Muscle layer of colon (tissue), 2 donors: ENCODE measurements around the gene MYO9B.

ENCODE experiments used
- H3K27ac ChIP-seq: one replicate; pipeline ENCODE4 v1.7.0; 2013; ENCODE audit warnings: low read depth, mild to moderate bottlenecking, low read length, moderate library complexity
- H3K27me3 ChIP-seq, 2 donors: one replicate each; pipeline ENCODE4 v1.7.0; 2013; ENCODE audit warnings: low read length in 2 of 2, mild to moderate bottlenecking in 2 of 2; ENCODE audit not compliant: insufficient read depth in 2 of 2, control insufficient read depth in 1 of 2
- H3K36me3 ChIP-seq: one replicate; pipeline ENCODE4 v1.7.0; 2013; ENCODE audit warnings: mild to moderate bottlenecking, low read length; ENCODE audit not compliant: insufficient read depth
- H3K4me1 ChIP-seq: one replicate; pipeline ENCODE4 v1.7.0; 2013; ENCODE audit warnings: mild to moderate bottlenecking, low read length; ENCODE audit not compliant: insufficient read depth
- H3K4me3 ChIP-seq, 2 donors: one replicate each; pipeline ENCODE4 v1.7.0; 2013; ENCODE audit warnings: low read length in 2 of 2, low read depth in 1 of 2, mild to moderate bottlenecking in 1 of 2, moderate library complexity in 1 of 2
- H3K9ac ChIP-seq: one replicate; pipeline ENCODE4 v1.7.0; 2013; ENCODE audit warnings: low read length
- H3K9me3 ChIP-seq: one replicate; pipeline ENCODE4 v1.7.0; 2013; ENCODE audit warnings: mild to moderate bottlenecking, low read length
- donor health status: abdominal sarcoma.
- donor health status: Adenocarcinoma of cecum.

The MYO9B gene

DNA sequence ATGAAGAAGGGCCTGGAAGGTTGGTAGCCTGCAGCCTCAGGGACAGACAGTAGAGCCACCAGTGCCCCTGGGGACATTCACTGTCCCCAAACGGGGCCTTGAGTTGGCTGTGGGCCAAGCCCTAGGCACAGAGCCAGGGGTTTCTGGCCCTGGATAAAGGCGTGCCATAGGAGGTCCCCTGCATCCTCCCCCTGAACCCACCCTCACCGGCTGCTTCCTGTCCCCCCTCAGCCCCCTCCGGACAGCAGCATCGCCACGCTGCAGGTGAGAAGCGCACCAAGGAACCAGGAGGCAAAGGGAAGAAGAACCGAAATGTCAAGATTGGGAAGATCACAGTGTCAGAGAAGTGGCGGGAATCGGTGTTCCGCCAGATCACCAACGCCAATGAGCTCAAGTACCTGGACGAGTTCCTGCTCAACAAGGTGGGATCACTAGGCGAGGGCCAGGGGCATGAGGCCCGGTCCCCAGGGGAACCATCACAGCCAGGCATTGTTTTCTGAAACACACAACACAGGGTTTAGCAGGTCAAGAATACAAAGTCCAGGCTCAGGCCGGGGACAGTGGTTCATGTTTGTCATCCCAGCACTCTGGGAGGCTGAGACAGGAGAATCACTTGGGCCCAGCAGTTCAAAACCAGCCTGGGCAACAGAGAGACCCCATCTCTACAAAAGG lies 125.0 kb downstream of the MYO9B start:
- Histone ChIP-seq H3K27me3 (no peaks in the 10 kb centered on the region), H3K9ac (no peak overlapping the region), H3K4me3 (no peak overlapping the region), H3K36me3 (peaks cover 45% of the 10 kb centered on the region), H3K4me1 (no peaks in the 10 kb centered on the region), H3K9me3 (no peaks in the 10 kb centered on the region), H3K27ac (no peak overlapping the region)

DNA sequence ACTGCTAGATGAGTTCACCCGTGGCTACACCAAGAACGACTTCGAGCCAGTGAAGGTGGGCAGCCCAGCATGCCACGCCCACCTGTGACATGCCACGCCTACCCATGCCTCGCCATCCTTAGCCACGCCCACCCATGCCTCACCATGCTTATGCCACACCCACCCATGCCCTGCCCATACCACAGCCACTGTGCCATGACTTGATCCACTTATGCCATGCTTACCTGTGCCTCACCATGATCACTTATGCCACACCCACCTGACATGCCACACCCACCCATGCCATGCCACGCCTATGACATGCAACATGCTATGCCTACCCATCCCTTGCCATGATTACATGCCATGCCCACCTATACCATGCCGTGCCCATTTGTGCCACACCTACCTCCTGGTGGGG lies 126.7 kb downstream of the MYO9B start:
- Histone ChIP-seq H3K36me3 (peaks cover 55% of the 10 kb centered on the region), H3K4me3 (no peak overlapping the region), H3K4me1 (no peaks in the 10 kb centered on the region), H3K27ac (no peak overlapping the region), H3K27me3 (no peaks in the 10 kb centered on the region), H3K9me3 (no peaks in the 10 kb centered on the region), H3K9ac (no peak overlapping the region)

DNA sequence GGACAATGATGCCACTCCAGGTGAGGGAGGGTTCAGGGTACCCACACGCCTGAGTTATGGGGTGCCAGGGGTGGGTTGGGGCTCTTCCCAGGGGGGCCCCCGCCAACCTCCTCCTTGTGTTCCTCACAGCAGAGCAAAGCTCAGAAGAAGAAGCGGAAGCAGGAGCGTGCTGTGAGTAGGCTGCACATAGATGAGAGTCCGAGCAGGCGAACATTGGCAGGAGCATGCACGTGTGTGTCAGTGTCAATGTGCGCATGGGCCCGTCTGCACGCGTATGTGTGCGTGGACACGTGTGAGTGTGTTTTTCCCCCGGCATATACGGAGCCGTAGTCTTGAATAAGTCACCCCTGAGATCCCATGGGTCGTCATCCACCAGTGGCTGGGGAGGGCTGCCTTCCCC lies 127.1 kb downstream of the MYO9B start:
- Histone ChIP-seq H3K27me3 (no peaks in the 10 kb centered on the region), H3K36me3 (peaks cover 51% of the 10 kb centered on the region), H3K4me1 (no peaks in the 10 kb centered on the region)

DNA sequence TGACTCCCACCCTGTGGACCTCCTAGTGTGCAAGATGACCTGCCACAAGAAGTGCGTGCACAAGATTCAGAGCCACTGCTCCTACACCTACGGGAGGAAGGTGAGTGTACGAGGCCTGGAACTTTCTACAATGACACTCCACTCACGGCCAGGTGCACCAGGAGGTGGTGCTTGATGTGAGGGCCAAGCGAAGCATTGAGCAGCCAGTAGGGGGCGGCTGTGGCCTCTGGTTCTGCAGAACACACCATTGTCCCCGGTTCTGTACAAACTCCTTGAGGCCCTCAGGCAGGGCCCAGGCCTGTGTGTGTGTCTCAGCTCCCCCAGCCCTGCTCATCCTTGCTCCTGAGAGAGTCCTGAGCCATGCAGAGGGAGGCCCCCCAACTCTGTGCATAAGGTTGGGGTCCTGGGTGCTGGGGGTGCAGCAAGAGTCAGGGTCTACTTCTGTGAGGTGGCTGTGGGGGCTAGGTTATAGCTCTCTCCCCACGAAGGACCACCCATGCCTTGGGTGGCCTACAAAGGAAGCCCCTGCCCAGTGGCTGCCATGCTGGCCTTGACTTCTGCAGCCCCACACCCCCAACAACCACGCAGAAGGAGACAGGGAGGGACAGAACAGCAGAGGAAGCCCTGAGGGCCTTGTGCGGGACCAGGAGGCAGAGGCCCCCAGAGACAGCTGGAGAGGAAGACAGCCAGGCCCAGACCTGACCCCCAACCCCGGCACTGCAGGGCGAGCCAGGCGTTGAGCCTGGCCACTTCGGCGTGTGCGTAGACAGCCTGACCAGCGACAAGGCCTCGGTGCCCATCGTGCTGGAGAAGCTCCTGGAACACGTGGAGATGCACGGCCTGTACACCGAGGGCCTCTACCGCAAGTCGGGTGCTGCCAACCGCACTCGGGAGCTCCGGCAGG lies 129.9 kb downstream of the MYO9B start:
- H3K4me3 ChIP-seq = no peak overlapping the region
- no peak overlapping the region for H3K9ac ChIP-seq
- H3K27ac ChIP-seq = no peak overlapping the region
- peaks cover 64% of the 10 kb centered on the region for H3K36me3 ChIP-seq
- no peaks in the 10 kb centered on the region for H3K4me1 ChIP-seq
- H3K27me3 ChIP-seq = no peaks in the 10 kb centered on the region
- no peaks in the 10 kb centered on the region for H3K9me3 ChIP-seq

More for the DNA sequence above, 127.1 kb downstream of the MYO9B start:
- Histone ChIP-seq H3K9ac (no peak overlapping the region), H3K27ac (no peak overlapping the region), H3K4me3 (no peak overlapping the region), H3K9me3 (no peaks in the 10 kb centered on the region)

DNA sequence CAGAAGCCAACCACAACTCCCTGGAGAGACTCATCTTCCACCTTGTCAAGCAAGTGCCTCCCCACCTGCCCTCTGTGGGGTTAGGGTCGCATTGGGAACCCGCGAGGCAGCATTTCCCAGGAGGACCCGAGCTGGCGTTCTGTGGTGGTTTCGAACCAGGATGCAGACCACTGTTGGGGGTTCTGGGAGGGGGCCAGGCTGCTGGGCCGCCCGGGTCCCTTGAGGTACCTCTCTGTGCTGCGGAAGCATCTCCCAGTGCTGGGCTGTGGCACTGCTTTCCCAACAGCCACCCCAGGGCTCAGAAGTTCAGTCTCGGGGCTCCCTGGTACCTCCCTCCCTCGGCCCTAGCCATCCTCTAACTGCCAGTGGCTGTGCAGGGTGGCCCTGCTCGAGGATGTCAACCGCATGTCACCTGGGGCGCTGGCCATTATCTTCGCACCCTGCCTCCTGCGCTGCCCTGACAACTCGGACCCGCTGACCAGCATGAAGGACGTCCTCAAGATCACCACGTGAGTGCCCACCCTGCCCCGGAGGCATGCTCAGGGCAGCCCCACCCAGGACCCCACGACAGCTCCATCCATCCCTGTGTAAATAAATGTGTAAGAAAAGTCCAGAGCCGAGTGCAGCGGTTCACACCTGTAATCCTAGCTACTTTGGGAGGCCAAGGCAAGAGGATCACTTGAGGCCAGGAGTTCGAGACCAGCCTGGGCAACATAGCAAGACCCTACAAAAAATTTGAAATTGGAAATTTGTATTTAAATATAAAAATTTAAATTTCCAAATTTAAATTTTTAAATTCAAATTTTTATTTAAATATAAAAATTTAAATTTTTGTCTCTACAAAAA lies 131.4 kb downstream of the MYO9B start:
- H3K36me3 ChIP-seq = peaks cover 57% of the 10 kb centered on the region
- no peaks in the 10 kb centered on the region for H3K9me3 ChIP-seq

DNA sequence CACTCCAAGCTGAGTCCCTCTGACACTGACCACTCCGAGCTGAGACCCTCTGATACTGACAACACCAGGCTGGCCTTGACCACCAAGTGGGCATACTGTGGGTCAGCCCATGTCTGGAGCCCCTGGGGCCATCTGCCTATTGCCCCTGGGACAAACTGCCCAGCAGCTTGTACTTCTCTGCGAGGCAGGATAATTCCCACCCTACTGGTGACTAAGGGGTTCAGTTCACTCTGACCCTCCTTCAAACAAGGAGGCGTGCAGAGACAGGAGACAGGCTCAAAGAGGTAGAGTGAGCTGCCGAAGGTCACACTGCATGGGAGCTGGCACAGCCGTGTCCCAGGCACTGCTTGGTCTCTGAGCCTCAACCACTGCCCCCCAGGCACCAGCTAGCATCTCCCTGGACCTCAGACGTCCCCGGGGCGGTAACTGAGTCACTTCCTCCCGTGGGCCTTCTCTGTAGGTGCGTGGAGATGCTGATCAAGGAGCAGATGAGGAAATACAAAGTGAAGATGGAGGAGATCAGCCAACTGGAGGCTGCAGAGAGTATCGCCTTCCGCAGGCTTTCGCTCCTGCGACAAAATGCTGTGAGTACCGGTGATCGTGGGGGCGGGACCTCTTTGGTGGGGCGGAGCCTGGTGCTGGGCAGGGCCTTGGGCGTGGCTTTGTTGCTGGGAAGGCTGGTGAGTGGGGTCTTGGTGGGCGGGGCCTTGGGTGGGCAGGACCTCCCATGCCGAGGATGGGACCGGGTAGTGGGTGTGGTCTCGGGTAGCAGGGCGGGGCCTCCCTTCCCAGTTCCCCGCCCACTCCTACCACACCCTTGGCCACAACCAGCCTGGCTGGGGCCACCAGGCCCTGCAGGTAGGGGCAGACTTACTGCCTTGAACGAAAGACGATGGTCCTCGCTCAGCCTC lies 133.8 kb downstream of the MYO9B start:
- no peaks in the 10 kb centered on the region for H3K27me3 ChIP-seq
- H3K27ac ChIP-seq = no peak overlapping the region
- H3K4me1 ChIP-seq = no peaks in the 10 kb centered on the region
- no peak overlapping the region for H3K4me3 ChIP-seq
- peaks cover 44% of the 10 kb centered on the region for H3K36me3 ChIP-seq
- no peaks in the 10 kb centered on the region for H3K9me3 ChIP-seq
- H3K9ac ChIP-seq = no peak overlapping the region

More for the DNA sequence above, 131.4 kb downstream of the MYO9B start:
- no peak overlapping the region for H3K4me3 ChIP-seq
- no peaks in the 10 kb centered on the region for H3K4me1 ChIP-seq
- no peak overlapping the region for H3K9ac ChIP-seq
- H3K27ac ChIP-seq = no peak overlapping the region
- H3K27me3 ChIP-seq = no peaks in the 10 kb centered on the region

DNA sequence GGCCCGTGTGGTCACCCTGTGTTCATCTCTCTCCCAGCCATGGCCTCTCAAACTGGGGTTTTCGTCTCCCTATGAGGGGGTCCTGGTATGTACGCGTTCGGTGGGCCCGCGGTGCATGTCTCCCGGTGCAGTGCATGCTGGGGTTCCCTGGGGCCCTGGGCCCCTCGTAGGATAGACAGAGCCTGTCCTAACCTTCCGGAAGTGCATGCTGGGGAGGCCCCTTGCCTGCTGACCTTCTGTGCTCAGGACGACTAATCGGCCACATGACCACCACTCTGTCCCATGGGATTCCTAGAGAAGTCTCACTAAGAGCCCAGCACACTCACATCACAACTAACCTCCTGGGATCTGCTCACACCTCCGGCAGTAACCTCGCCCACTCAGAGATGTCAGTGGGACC lies 134.7 kb downstream of the MYO9B start:
- no peak overlapping the region for H3K27ac ChIP-seq
- H3K36me3 ChIP-seq = peaks cover 44% of the 10 kb centered on the region
- no peaks in the 10 kb centered on the region for H3K27me3 ChIP-seq
- H3K9ac ChIP-seq = no peak overlapping the region
- no peaks in the 10 kb centered on the region for H3K9me3 ChIP-seq
- H3K4me1 ChIP-seq = peaks cover 6% of the 10 kb centered on the region
- no peak overlapping the region for H3K4me3 ChIP-seq

DNA sequence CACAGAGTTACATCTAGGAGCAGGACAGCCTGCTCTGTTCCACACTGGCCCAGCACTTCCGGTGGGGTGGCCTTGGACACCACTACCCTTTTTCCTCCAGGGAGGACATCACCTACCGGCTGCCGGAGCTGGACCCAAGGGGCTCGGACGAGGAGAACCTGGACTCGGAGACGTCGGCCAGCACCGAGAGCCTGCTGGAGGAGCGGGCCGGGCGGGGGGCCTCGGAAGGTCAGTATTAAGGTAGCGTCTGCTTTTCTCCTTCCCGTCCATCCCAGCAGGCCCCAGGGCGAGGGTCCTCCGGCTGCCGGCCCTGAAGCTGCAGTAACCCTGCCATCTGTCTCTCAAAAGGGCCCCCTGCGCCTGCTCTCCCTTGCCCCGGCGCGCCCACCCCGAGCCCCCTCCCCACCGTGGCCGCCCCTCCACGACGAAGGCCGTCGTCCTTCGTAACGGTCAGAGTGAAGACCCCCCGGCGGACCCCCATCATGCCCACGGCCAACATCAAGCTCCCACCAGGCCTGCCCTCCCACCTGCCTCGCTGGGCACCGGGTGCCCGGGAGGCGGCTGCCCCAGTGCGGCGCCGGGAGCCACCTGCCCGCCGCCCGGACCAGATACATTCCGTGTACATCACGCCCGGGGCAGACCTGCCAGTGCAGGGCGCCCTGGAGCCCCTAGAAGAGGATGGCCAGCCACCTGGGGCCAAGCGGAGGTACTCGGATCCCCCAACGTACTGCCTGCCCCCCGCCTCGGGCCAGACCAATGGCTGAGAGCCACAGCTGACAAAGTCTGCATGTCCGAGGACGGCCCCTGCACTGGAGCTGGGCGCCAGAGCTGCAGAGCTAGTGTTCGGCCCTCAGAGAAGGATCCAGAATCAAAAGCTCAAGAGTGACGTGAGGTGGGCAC lies 136.2 kb downstream of the MYO9B start:
- H3K9ac ChIP-seq = no peak overlapping the region
- H3K27ac ChIP-seq = no peak overlapping the region
- H3K27me3 ChIP-seq = no peaks in the 10 kb centered on the region
- H3K9me3 ChIP-seq = no peaks in the 10 kb centered on the region
- peaks cover 14% of the 10 kb centered on the region for H3K4me1 ChIP-seq
- peaks cover 38% of the 10 kb centered on the region for H3K36me3 ChIP-seq
- H3K4me3 ChIP-seq = no peak overlapping the region

DNA sequence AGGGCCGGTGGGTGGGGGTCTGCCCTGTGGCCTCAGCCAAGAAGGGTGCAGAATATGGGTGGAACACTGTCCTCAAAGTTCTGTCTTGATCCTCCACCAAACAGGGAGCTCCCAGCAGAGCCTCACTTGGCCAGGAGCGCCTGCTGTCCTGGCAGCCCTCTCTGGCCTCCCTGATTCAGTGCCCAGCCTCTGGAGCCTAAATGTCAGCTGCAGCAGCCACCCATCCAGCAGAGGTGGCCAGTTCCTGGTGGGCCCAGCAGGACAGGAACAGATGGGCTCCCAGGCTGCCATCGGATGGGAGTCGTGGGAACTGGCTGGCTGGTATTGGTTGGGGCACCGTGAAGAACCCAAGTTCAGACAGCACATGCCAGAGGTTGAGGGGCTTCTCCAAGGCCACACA lies 137.8 kb downstream of the MYO9B start:
- H3K9me3 ChIP-seq = no peaks in the 10 kb centered on the region
- H3K4me3 ChIP-seq = no peak overlapping the region
- H3K27ac ChIP-seq = no peak overlapping the region
- H3K4me1 ChIP-seq = peaks cover 14% of the 10 kb centered on the region
- no peak overlapping the region for H3K9ac ChIP-seq
- H3K36me3 ChIP-seq = peaks cover 43% of the 10 kb centered on the region
- no peaks in the 10 kb centered on the region for H3K27me3 ChIP-seq
